NCI-H2196 treated with DMSO at 0.1 percent for 48 hours (cell line): Measurements from ENCODE around the gene PPM1H.

ENCODE experiments used
- DNase-seq: peaks from one replicate; lab custom pipeline; 2025; ENCODE audit not compliant: unreplicated experiment; lab: John Stamatoyannopoulos, UW

The PPM1H gene

DNA sequence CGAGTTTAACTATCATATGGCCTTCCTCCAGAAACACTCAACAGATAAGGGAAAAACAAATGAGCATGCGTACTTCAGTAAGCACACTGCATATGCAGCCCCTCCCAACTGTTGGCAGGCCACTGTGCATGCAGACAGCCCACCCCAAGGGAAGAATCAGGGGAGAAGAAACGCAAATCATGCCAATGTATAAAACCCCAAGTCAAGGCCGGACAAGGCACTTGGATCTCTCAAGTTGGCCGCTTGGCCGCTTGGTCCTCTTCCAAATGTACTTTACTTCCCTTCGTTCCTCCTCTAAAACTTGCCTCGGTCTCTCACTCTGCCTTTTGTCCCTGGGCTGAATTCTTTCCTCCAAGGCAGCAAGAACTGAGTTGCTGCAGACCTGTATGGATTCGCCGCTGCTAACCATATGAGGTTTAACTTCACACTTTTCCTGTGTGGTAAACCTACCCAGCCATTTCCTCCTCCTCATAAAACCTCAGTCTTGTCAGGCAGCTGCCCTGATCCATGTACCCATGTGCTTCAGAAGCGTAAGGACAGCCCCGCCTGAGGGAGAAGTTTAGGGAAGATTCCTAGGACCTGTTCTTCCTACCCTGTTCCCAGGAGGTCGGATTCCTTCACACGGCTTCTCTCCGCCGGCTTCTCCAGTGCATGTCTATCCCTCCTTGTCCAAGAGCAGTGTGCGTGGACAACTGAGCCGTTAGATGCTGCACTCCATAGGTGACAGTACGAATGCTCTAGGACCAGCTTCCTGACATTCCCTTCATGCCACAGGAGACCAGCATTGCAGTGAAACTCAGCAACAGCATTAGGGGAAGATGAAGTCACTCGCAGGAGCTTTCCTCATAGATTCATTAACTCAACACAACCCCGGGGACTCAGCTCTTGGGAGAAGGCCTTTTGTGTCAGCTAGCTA is 280.4 kb downstream of the PPM1H start:
- DNase-seq = no peak

DNA sequence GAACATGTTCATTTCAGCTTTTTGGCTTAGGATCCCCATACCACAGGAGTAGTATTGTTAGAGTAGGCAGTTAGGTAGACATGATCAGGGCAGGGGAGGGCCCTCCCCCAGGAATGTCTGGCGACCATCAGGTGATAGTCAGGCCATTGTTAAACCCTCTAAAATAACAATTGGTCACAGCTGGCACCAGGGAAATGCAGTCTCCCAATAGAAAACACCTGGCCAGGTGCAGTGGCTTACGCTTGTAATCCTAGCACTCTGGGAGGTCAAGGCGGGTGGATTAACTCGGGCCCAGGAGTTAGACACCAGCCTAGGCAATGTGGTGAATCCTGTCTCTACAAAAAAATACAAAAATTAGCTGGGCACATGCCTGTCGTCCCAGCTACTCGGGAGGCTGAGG is 281.2 kb downstream of the PPM1H start:
- DNase-seq = no peak

DNA sequence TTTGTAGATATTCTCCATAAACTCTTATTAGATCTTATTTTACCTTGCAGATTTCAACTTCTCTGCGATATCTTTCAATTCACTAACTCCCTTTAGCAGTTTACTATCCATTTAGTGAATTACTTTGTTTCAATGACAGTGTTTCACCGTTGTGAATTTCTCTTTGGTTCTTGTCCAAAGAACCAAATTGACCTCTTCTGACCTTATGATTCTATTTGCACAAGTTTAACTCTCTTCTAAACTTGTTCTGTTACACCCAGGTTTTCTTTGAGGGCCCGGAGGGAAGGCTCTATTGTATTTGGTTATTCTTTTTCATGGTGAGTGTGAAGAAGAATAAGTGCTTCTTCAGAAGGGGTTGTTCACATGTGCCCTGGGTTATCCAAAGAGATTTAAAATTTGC is 281.6 kb downstream of the PPM1H start:
- no peak for DNase-seq

DNA sequence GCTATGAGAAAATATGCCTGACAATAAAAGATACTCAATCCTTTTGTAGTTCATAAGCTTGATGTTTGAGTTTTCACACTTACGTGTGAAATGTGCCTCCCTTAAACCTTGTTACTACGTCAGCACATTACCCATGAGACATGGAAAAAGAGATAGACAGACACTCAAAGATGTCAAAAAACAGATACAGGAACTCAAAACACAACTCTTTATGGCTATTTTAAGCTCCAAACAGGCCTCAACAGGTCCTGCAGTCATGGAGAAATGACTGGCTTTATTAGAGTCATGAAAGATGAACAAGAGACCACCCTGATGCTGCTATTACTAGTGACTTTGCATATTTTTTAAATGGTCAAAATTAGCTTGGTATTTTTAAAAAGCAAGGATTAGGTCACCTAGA is 283.8 kb downstream of the PPM1H start:
- DNase-seq = no peak

DNA sequence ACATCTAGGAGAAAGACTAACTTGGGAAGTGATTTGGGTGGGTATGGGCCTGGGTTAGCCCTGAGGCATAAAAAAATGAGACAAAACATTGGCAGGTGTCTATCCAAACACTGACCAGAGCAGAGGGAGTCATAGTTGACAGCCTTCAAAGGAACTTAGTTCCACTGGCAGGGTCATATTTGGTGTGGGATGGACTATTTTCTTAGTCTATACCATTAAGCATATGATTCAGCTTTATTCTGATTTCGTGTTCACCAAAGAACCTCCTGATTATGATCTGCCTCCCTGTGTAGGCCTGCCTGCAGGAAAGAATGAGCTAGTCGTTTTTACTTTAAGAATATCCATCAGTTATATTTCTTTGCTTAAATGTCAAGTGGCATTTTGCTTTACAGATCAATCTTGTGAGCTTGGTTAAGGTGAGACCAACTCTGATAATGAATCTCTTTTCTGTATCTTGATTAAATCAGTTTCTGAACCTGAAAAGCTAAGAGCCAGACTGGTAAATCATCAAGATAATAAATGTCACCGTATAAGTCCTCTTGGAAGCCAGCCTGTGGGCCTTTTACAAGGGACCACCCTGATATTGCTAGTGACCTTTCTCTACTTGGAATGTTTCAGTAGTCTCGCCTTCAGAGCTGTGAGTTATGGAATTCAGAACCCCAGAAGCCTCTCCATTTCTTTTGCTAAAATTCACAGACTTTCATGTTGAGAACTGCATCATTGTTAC is 285.4 kb downstream of the PPM1H start:
- no peak for DNase-seq

DNA sequence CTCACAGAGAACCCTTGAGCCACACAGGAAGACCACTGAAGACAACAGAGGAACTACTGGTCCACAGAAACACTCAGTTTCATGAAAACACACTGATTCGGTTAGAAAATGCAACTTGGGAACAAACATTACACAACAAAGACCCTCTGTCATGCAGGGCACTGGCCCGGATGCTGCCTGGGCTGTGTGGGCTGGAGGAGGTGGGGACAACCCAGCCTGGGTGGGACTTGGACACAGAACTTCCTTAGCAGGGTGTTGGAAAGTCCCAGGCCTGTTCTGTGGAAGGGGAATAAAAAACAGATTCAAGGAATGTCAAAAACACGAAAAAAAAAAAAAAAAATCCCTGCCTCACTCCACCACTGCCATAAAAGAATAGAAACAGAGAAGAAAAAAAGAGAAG is 287.4 kb downstream of the PPM1H start:
- no peak for DNase-seq

DNA sequence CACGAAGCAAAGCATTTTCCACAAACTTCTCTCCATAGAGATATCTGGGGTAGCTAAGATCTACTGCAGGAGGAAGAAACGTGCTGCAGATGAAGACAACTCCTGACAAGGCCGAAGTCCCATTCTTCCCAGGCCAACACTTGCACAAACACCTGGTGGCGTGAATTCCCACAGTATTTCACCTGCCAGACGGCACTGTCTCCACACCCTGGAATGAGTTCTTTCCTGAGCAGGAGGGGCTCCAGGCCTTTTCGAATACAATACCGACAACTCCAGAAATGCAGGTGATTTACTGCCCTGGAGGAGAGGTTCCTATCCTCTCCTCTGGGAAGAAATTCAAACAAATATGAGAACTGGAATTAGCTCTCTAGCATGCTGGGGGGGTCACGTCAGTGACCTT is 288.4 kb downstream of the PPM1H start:
- no peak for DNase-seq

DNA sequence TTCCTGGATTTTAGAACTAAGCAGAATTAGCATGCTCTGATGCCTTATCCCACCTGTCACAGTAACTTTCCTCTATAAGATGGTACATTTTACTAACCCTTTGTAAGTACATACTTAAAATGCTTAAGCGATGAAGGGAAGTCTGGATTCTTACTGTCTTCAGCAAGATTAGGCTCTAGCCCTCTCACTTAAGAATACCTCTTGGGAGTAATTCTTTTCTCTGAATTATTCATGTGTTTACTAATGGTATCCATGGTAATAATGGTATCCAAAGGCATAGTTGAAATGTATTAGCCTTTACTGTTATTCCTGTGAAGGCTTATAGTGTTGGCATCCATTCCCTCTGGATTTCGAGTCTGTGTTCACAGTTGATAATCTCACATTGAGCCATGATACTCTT is 291.5 kb downstream of the PPM1H start:
- no peak for DNase-seq

DNA sequence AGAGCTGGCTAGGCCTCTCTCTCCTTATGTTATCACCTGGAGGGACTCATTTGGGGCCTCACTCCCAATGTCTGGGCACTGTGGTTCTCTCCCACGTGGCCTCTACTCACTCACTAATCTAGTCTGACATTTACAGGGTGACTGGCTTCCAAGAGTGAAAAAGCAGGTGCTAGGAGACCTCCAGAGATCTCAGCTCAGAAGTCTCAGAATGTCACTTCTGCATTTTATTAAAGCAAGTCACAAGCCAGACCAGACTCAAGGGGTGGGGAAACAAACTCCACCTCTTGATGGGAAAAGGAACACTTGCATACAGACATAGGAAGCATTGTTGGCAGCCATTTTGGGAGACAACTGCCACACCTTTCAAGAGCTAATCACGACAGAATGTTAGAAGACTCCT is 292.5 kb downstream of the PPM1H start:
- DNase-seq = no peak

DNA sequence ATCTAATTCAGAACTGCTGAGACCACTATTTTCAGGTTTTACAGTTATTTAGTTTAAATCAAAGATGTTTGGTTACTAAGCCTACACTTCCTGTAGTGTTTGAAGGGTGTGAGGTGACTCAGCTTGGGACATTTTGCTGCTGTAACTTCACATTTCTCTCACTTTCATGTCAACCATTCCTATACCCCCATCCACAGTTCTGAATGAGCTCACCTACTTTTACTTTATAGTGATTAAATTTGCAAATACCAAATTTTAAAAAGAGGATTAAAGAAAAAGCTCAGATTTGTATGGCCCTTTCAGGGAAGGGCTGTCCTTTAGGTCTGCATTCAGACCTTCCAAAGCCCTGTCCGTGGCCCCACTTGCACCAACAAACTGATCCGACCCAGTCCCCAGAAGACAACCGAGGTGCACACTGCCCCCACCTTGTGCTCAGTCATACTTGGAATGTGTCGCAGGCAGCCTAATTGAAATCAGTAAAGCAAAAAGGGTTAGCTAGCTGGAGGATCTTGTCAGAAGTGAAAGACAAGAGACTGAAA is 294.0 kb downstream of the PPM1H start:
- no peak for DNase-seq

DNA sequence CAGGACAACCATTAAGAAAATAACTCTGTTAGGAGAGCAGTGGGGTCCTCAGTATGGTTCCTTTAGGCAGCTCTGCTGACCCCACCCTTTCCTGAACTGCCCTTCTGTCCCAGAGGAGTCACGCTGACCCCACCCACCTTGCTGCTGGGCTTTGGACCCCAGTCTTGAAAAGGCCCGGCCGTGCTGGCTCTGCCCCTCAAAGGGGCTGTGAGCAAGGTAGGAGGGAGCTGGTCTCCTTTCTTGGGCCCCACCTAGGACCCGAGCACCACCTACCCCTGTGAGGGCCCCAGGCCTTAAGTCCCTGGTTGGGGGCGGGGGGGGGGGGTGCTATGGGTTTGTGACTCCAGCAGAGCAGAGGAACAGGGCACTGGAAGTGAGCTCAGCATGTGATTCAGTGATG is 297.3 kb downstream of the PPM1H start:
- DNase-seq = no peak

DNA sequence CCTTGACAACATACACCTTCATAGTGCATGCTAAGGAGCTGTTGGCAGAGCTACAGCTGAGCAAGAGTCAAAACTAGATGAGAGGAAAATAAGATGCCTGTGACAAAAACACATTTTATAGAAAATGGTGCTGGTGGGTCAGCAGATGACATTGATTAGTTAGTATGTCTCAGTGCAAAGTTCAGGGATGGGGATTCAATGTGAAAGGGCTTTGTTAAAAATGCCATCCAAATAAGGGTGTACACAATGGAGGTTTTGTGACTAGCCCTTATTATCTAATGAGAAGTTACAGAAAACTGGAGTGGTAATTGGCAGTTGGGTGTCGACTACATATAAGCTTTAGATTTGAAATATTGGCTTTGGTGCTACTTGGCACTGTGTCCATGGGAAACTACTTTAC is 299.3 kb downstream of the PPM1H start:
- DNase-seq = no peak

DNA sequence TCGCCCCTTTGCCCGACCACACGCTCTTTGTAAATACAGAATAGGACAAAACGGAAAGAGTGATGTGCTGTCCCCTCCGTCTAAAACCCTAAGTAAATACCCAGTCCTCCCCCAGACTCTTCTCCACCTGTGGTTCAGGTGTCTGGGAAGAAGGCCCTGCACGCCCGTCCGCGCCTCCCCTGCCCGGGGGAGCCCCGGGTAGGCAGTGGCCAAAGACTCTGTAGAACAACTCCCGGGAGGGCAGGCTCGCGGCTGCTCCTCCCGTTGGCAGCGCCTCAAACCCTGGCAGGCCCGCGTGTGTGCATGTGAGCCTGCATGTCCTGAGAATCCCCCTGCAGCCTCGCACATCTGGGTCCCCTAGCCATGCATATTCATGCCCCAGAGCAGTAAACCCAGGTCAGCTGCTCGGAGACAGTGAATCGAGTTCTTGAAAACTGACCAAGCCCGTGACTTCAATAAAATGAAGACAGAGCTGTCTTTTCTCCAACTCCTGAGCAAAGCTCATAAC is 302.5 kb downstream of the PPM1H start:
- DNase-seq = no peak

DNA sequence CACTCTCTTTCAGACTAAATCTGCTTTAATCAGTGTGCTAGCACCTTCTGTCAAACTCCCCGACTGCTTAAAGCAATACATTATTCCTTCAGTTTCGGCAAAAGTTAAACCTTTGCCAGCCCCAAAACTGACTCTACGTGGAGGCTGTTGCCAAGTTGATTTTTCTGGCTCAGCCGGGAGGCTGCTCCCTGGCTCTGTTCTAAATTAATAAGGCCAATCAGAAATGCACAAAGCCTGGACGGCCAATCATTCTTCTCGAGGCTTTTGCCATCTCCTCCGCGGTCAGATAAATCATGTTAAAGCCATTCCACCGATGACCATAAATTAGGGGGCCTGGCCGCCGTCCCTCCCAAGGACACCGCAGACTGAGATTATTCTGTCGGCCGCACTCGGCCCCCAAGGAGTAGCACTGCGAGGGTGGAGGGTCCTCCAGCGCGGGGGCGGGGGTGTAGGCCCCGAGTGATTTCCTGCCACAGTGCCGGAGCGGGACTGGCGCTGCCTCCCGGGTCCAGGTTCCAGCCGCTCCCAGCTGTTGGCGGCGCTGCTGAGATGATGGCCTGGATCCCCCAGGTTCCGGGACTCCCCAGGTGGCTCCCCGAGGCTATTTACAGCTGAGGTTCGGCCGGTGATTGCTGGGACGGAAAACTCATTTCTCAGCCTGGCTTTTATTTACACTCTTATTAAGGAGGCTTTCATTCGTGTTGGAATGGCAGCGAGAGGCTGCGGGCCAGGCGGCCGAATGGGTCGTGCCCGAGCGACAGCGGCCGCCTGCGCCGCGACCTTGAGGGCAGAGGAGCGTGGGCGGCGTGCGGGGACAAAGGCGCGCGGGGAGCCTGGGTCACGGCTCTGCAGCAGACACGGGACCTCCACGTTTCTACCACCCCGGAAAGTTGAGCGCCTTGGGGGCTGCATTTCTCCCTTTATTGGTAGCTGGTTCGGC is 303.2 kb downstream of the PPM1H start:
- no peak for DNase-seq

DNA sequence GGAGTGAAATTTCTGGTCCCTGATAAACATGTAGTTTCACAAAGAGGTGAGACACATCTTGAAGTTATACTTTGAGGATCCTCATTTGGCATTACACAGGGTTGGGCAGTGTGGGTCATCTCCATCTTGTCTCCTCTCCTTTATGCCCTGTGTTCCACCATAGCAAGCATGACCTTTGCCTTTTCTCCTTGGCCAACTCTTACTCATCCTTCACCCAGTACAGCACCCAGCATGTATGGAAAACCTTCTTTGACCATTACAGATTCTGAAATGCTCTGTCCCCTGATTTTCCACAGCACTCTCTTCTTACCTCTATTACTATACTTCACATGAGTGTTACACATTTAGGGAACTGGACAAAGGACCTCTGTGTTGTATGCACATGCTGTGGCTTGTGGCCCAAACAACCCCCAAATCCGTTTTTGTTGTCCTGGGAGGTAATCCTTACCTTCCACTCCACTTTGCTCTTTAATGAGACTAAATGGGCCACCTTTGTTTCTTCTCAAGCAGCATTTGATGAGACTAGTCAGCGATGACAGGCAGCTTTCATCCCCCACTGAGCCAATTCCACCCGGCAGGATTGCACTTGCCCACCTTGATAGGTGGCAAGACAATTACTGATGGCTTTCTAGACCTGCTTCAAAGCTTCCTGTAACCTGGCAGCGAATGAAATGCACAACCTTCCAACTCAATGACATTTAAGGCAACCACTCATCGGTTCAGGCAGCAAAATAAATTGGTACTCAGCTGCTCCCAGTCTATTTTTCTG is 304.8 kb downstream of the PPM1H start:
- DNase-seq = no peak

DNA sequence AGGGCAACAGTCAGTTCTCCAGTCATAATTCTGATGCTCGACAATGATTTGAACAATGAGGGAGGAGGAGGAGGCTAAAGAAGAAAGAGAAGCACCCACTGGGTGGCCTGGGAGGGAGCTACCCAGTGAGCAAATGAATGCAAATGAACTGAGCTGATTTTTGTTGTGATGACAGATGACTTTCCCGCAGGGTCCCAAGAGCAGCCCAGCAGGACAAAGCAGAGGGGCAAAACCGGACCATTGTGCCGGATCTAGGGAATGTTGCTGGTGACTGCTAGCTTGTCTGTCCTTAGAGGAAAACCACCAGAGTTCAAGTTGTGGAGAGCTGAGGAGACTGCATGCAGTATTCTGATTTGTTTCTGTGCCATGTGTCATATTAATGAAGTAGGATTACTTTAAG is 305.5 kb downstream of the PPM1H start:
- no peak for DNase-seq

DNA sequence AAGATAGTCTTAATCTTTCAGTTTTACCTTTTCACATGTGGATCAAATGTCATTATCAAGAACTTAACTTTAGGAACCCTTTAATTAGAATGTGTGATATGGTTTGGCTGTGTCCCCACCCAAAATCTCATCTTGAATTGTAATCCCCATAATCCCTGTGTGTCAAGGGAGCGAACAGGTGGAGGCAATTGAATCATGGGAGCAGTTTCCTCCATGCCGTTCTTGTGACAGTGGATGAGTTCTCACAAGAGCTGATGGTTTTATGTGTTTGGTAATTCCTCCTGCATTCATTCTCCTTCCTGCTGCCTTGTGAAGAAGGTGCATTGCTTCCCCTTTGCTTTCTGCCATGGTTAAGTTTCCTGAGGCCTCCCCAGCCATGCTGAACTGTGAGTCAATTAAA is 307.8 kb downstream of the PPM1H start:
- DNase-seq = no peak

DNA sequence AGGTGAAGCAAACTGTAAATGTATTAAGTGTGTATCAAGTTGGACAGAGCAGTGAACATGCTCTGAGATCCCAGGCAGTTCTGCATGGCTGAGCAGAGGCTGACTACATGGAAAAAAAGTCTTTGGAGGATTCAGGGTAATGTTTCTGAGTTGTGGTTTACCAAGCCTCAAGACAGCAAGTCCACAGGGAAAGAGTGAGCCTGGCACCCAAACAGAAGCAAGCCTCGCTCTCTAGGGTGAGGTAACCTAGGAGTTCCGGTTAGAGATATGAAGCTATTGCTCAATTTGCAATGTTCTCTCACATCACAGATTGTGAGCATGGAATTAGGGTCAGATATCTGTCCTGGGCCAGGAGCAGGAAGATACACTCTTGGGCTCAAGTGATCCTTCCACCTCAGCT is 309.7 kb downstream of the PPM1H start:
- DNase-seq = no peak

DNA sequence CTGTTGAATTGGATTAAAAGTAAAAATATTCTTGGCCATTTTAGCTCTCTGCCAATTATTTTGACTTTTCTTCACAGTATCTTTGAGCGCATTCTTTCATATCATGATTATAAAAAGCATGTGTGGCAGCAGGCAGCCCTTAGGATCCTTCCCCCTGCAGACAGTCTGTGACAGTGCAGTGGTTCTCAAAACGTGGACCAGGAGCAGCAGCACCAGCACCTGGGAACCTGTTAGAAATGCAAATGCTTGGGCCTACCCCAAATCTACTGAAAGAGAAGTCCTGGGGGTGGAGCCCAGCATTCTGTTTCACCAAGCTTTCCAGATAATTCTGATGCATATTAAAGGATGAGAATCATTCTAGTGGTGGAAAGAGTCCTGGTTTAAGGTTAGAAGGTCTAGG is 312.8 kb downstream of the PPM1H start:
- no peak for DNase-seq

DNA sequence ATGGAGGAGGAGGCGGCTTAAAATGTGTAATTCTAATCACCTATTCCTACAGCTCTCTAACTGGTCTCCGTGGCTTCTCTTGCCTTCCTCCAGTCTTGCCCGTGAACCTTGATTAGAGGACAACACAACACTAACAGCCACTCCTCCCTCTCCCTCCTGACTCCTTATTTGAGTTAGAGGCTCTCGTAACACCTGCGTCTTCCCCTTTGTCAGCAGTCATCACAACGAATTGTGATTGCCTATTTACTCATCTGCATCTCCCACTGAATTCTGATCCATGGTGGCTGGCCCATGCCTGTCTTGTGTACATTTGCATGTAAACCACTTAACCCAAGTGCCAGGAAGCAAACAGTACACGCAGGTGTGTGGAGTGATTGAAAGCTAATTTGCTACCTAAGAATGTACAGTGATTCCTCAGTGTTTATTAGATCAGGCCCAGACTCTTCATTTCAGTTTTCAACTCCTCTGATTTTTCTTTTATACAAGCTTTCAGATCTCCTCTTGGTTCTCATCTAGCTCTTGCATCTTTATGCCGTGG is 313.8 kb downstream of the PPM1H start:
- peak; percentile 53 for DNase-seq
